Peyer's patch (tissue), 4 donors: ENCODE measurements around the gene RMND1.

Experiments used
- POLR2A ChIP-seq, 2 donors: fragments of 450-650 bp; IDR thresholded peaks; one replicate each; pipeline ENCODE4 v1.5.1; 2017; ENCODE audit warnings: antibody characterized with exemption in 2 of 2, mild to moderate bottlenecking in 2 of 2, moderate library complexity in 2 of 2
- TF ChIP-seq, protein P1 (sequence below), 6 experiments: fragments of 450-650 bp in 4 of 6; fragments of 200-600 bp in 2 of 6; sonication (generic) in 1 of 6; IDR thresholded peaks; one replicate each; pipeline ENCODE4 v1.5.1; 2017 to 2019; ENCODE audit warnings: antibody characterized with exemption in 6 of 6, mild to moderate bottlenecking in 3 of 6, moderate library complexity in 1 of 6

DNA sequence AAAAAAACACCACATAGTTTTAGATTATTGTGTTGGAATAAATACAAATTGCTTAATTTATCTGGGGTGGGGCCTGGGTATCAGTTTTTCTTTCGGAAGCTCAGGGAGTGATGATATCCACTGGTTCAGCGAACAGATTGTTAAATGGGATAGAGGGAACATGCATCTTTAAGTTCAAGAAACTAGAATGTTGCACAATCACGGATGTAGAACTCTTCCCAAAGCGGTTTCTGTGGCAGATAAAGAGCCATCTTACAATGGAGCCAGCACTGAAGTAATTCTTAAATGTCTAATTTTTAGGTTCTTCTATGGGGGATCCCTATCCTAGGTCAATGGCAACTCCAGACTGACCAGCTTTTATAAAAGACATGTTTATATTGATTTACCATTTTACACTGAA, 9.7 kb upstream of the RMND1 start:
- TF ChIP-seq, protein P1, sequence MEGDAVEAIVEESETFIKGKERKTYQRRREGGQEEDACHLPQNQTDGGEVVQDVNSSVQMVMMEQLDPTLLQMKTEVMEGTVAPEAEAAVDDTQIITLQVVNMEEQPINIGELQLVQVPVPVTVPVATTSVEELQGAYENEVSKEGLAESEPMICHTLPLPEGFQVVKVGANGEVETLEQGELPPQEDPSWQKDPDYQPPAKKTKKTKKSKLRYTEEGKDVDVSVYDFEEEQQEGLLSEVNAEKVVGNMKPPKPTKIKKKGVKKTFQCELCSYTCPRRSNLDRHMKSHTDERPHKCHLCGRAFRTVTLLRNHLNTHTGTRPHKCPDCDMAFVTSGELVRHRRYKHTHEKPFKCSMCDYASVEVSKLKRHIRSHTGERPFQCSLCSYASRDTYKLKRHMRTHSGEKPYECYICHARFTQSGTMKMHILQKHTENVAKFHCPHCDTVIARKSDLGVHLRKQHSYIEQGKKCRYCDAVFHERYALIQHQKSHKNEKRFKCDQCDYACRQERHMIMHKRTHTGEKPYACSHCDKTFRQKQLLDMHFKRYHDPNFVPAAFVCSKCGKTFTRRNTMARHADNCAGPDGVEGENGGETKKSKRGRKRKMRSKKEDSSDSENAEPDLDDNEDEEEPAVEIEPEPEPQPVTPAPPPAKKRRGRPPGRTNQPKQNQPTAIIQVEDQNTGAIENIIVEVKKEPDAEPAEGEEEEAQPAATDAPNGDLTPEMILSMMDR (IDR thresholded peaks at IDR 0.05) = no peak
- TF ChIP-seq POLR2A (IDR thresholded peaks at IDR 0.05) = no peak
